SK-N-MC (cell line): Measurements from ENCODE around the gene FOXP4.

Source experiments
- EZH2 ChIP-seq: fragments of 200-600 bp; sonication (generic); IDR thresholded peaks from one replicate; pipeline ENCODE4 v1.6.1; 2017; ENCODE audit warnings: antibody characterized with exemption
- FOXP2 ChIP-seq: optimal IDR thresholded peaks from 2 replicates; pipeline ENCODE3; 2011; ENCODE audit warnings: mild to moderate bottlenecking, moderate library complexity; ENCODE audit not compliant: insufficient read depth; ENCODE audit errors: extremely low read length, control extremely low read depth
- POLR2AphosphoS5 ChIP-seq: IDR thresholded peaks from 2 replicates; pipeline ENCODE4 v1.6.1; 2012; ENCODE audit warnings: mild to moderate bottlenecking, low read depth, low read length, borderline replicate concordance

- no peak for TF ChIP-seq POLR2AphosphoS5
- no peak for TF ChIP-seq EZH2
- TF ChIP-seq FOXP2 = no peak
Measured at GRCh38 chr6:41576667-41577066, 30.5 kb downstream of the FOXP4 start.
